GM19372 (cell line): ENCODE data around the gene PPM1F.

ENCODE experiments used
- ATAC-seq: cut with Tn5 transposase; IDR thresholded peaks from one replicate; pipeline ENCODE4 v1.9.1; 2021; ENCODE audit warnings: mild to moderate bottlenecking, low read depth, moderate library complexity; ENCODE audit not compliant: unreplicated experiment

The PPM1F gene

DNA sequence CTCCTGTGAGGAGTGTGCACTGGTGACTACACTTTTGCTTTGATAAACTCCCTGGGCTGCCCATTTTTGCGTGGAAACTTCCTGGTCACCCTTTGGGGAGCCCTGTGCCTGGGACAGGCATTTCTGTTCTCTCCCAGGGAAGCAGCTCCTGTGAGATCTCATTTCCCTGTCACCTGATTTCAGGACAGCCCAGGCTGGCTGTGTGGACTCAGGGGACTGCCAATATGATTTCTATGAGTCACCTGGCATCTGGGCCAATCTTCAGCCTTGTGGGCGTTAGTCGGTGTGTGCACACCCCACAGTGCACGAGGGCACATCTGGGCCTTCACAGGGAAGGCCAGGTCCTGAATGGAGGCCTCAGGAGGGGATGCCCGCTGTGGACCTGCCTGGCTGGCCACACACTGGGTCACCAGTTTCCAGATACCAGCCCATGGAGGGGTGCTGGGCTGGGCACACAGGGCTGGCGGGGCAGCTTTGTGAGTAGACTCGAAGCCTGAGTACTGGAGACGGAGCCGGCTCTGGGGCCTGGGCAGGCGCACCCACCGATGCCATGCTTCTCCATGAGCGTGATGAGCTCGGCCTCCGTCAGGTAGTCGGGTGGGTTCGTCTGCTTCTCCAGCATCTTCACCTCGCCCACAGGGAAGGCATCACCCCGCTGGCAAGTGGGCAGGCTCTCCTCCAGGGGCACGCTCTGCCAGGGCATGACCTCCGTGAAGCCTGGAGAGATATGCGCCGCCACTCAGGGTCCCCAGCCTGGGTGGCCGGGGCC lies 9.4 kb upstream of the PPM1F start:
- no peak for ATAC-seq

DNA sequence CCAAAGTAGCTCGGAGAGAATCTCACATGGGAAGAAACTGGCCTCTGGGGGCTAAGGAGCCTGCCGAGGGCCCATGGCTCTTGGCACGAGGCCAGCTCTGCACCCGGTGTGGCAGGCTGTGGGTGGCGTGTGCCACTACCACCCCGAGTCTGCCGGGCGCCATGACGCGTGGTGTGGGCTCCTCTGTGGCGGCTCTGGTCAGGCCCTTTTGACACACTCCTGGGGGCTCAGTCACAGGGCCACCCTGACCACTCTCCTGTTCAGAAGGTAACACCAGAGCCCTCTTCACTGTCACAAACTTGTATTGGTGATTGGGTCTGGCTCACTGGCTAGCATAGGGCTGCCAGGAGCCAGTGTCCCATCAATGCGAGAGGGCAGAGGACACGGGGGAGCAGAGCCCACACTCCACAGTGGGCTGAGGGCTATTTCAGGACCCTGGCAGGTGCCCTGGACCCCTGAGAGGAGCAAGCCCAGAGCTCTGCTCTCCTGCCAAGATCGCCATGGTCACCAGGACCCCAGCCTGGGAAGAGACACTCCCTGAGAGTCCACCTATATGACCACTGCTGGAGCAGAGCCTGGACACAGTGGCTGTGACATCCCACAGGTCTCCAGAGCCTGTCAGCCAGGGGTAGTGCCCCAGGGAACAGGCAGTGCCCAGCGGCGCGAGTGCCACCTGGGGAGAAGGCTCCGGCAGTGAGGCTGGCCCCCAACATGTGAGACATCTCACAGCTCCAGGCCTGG lies 8.6 kb upstream of the PPM1F start:
- no peak for ATAC-seq

GRCh38 chr22:21960200-21961126 lies 7.8 kb upstream of the PPM1F start:
- no peak for ATAC-seq

DNA sequence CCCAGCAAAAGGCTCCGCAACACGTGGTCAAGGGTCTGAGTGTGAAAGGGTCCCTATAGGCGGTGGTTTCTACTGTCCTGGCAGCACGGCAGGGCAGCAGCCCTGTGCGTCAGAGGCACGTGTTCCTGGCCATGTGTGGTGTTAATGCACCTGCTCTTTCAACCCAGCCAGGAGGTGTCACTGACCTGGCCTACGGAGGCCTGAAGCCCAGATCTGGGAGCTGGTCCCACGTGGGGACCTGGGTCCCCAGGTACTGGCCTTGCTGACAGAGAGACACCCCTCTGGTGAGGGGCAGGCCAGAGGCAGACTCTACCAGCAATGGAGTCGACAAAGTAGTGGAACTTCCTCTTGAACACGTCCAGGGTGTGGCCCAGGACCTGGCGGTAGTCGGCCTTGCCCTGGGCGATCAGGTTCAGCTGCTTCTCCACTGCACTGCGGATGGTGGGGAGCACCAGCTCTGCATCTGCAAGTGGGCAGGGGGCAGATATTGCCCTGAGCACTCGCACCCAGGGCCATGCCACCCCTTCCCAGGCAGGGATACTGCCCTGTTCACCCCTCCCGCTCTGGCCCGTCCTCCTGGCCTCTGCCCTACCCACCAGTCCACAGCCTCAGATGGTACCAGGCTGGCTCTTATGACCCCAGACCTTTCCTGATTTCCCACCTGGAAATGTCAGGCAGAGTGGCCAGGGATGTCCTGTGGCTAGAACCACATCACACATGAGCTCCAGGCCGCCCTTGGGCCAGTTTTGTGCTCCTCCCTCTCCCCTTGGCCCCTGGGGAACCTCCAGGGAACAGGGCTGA lies 6.8 kb upstream of the PPM1F start:
- ATAC-seq, result no peak

DNA sequence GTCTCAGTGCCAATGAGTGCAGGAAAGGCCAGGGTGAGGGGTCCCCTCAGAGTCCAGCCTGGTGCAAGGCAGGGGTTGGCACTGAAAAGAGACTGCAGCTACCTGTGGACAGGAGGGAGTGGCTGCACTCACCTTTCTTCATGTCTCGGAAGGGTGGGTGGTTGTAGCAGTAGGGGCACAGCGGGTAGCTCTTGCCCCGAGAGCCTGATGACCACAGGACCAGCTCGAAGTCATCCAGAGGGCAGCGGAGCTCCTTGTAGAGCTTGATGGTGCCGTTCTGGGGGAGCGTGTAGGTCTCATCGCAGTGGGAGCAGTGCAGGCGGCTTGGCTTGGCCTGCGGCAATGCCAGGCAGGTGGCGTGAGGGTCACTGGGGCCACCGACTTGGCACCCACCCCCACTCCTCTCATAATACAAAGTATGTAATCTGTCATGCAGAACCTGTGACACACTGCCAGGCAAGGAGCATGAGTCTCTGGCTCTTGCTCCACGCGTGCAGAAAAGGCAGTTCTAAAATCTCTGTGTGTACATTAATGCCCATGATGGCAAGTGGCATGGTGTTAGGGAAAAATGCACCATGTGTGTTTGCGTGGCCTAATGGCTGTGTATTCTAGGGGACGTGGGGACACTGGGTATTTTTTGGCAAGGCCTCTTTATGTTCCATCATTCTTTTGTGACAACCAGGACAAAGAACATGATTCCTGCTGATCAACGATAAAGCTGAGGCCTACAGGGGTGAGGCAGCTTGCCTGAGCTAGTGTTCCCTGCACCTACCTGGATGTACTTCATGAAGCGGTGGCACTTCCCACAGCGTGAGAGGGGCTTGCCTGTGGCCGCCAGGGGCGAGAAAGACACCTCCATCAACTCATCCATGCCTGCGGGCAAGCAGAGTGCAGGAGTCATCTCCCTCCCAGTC lies 6.0 kb upstream of the PPM1F start:
- no peak for ATAC-seq

GRCh38 chr22:21951931-21952465 lies 650 bp downstream of the PPM1F start:
- no peak for ATAC-seq

GRCh38 chr22:21951062-21951461 lies 1.6 kb downstream of the PPM1F start:
- no peak for ATAC-seq

GRCh38 chr22:21949948-21950347 lies 2.7 kb downstream of the PPM1F start:
- ATAC-seq, result no peak

DNA sequence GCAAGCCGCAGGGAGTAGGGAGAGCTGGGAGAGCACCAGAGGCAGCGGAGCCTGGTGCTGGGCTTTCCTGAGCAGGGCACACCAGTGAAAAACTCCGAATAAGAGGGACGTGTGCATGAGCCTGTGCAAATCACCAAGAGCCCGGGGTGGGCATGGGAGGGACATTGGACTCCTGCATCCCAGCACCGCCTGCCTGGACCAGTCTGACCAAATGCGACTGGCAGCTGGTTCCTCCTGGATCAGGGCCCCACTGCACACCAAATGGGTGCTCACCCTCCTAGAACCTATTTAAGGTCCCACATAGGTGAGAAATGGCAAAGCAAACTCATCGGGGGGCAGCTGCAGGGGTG lies 3.1 kb downstream of the PPM1F start:
- no peak for ATAC-seq

DNA sequence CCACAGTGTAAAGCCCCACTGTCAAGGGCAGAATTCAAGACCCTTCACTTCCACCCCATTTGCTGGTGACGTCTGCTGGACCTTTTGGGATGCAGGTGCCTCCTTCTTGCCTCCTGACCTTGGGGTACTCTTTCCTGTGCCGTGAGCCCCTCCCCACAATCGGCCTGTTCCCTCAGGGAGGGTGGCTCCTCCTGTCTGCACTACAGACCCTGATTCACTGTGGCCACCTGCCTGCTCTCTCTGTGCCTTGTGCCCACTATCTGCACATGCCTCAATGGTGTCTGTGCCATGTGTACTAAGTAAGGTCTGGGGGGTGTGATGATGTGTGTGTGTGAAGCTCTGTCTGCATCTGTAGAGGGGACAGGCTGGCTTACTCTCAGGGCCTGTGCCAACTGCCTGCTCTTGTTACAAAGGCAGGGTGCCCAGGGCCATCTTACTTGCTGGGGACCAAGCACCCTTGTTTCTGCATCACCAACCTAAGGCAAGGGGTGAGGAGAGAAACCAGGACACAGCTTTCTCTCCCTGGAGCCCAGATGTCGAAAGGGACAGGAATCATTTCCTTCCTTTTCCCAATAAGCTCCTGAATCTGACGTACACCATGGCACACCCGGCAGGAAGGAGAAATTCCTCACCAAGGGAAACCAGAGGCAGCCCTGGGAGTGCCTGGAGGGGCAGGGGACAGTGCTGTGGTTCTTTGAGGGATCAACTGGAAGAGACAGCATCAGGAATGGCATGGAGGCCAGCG lies 3.7 kb downstream of the PPM1F start:
- no peak for ATAC-seq

- no peak for ATAC-seq
Measured at GRCh38 chr22:21948390-21948789, 4.3 kb downstream of the PPM1F start.

GRCh38 chr22:21947040-21948014 lies 5.3 kb downstream of the PPM1F start:
- ATAC-seq, result no peak

GRCh38 chr22:21946262-21946925 lies 6.3 kb downstream of the PPM1F start:
- ATAC-seq, result no peak

DNA sequence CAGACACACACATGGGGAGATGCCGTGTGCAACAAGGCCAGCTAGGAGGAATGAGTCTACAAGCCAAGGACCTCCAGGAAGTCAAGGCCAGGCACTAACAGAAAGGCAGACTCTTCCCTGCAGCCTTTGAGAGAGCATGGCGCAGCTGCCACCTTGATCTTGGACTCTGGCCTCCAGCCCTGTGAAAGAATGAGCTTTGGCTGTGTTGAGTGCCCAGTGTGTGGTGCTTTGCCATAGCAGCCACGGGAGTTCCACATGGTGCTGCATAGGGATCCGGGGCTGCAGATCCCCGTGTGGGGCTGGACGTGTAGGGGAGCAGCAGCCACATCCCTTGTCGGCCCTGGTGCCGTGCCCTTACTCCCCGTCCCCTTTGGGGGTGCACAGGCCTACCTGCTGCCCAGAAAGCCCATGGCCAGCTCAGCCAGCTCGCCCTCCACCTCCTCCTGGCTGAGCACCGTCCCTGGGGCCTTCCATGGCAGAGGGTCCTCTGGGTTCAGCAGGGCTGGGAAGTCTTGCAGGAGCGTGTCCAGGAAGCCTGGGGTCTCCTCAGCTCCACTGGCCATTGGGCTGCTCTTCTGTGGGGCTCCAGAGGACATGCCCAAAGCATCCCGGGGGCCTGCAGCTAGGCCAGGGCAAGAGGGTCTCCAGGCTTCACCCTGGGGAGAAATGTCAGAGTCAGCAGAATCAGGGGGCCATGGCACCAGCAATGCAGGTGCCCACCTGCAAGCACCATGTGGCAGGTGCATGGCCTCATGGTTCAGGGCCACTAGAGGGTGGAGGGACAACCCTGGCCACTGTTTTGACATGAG lies 7.0 kb downstream of the PPM1F start:
- no peak for ATAC-seq

- ATAC-seq, result no peak
Measured at GRCh38 chr22:21944871-21945270, 7.8 kb downstream of the PPM1F start.
